H1 (cell line): Measurements from ENCODE around the gene GRK3. TPM values are rescaled to one million over a fixed set of nuclear protein-coding genes. Genes with fewer than 3 reads are reported as not detected.

ENCODE experiments used
- CTCF ChIA-PET: fragments of 300-600 bp; sonication (Branson Sonifier 250); formaldehyde crosslinking; loops from one replicate; lab custom pipeline; 2021; ENCODE audit not compliant: partially characterized antibody; lab: Charles Lee
- POLR2A ChIA-PET: fragments of 300-600 bp; sonication (Branson Sonifier 250); formaldehyde crosslinking; loops from one replicate; lab custom pipeline; 2021; ENCODE audit warnings: inconsistent platforms; ENCODE audit not compliant: partially characterized antibody; lab: Charles Lee
- DNase-seq, 2 experiments: peaks; one replicate each; pipeline versions ENCODE4 v3.0.0 to v3.0.0-alpha.2; 2010 to 2022; ENCODE audit warnings: low spot score in 2 of 2, low read depth in 1 of 2, mixed read lengths in 1 of 2
- FAIRE-seq: peaks from 2 replicates; lab custom pipeline; 2011; peaks lifted over from hg19 to GRCh38; lab: Jason Lieb, UNC
- H2AFZ ChIP-seq: 2 replicates; pipeline ENCODE4 v1.8.1; 2012; ENCODE audit warnings: low read length, inconsistent platforms
- H2AK5ac ChIP-seq: 2 replicates; pipeline ENCODE4 v1.6.1; 2013; ENCODE audit warnings: low read depth, low read length
- H2BK120ac ChIP-seq: replicated peaks from 2 replicates; pipeline ENCODE3; 2013; ENCODE audit warnings: low read depth, low read length, inconsistent platforms
- H2BK12ac ChIP-seq: 2 replicates; pipeline ENCODE4 v1.6.1; 2013; ENCODE audit warnings: low read depth, low read length
- H2BK15ac ChIP-seq: 2 replicates; pipeline ENCODE4 v1.6.1; 2013; ENCODE audit warnings: low read length
- H2BK20ac ChIP-seq: 2 replicates; pipeline ENCODE4 v1.6.1; 2013; ENCODE audit warnings: low read length
- H2BK5ac ChIP-seq: 2 replicates; pipeline ENCODE4 v1.6.1; 2013; ENCODE audit warnings: low read depth, low read length
- H3K14ac ChIP-seq: 2 replicates; pipeline ENCODE4 v1.6.1; 2013; ENCODE audit warnings: inconsistent platforms; ENCODE audit not compliant: insufficient read length
- H3K18ac ChIP-seq: 2 replicates; pipeline ENCODE4 v1.6.1; 2013; ENCODE audit warnings: low read length; ENCODE audit errors: extremely low read depth
- H3K23ac ChIP-seq: 2 replicates; pipeline ENCODE4 v1.6.1; 2013; ENCODE audit warnings: inconsistent platforms; ENCODE audit not compliant: insufficient read length
- H3K23me2 ChIP-seq: 2 replicates; pipeline ENCODE4 v1.6.1; 2013; ENCODE audit warnings: low read depth, low read length
- H3K27ac ChIP-seq: 2 replicates; pipeline ENCODE4 v1.6.1; 2011; ENCODE audit warnings: low read depth, low read length, inconsistent platforms
- H3K27me3 ChIP-seq, 4 experiments: replicated peaks in 1 of 4; 1 replicate in 1 of 4; 2 replicates in 3 of 4; pipeline versions ENCODE4 v1.6.1 to v1.8.1; 2011 to 2013; ENCODE audit warnings: low read length in 3 of 4, mild to moderate bottlenecking in 3 of 4, inconsistent platforms in 2 of 4, mixed read lengths in 2 of 4, moderate library complexity in 1 of 4; ENCODE audit not compliant: control insufficient read depth in 3 of 4, insufficient read depth in 3 of 4; ENCODE audit errors: extremely low read depth in 1 of 4
- H3K36me3 ChIP-seq, 4 experiments: 2 replicates each; pipeline versions ENCODE4 v1.6.1 to v1.8.1; 2011 to 2013; ENCODE audit warnings: mild to moderate bottlenecking in 4 of 4, low read length in 3 of 4, moderate library complexity in 2 of 4, control low read depth in 1 of 4, inconsistent platforms in 1 of 4; ENCODE audit not compliant: insufficient read depth in 4 of 4, control insufficient read depth in 2 of 4
- H3K4ac ChIP-seq: replicated peaks from 2 replicates; pipeline ENCODE3; 2013; ENCODE audit warnings: low read length, low read depth, mixed read lengths, inconsistent platforms; ENCODE audit not compliant: insufficient read length
- H3K4me1 ChIP-seq, 4 experiments: replicated peaks in 1 of 4; 1 replicate in 1 of 4; 2 replicates in 3 of 4; pipeline versions ENCODE4 v1.6.1 to v1.8.1; 2011 to 2013; ENCODE audit warnings: low read length in 3 of 4, inconsistent platforms in 2 of 4, mixed read lengths in 1 of 4; ENCODE audit not compliant: insufficient read depth in 4 of 4, control insufficient read depth in 3 of 4
- H3K4me2 ChIP-seq, 2 experiments: 2 replicates each; pipeline versions ENCODE4 v1.6.1 to v1.8.1; 2011 to 2013; ENCODE audit warnings: low read depth in 2 of 2, low read length in 2 of 2, control low read depth in 1 of 2, inconsistent platforms in 1 of 2, mild to moderate bottlenecking in 1 of 2; ENCODE audit not compliant: insufficient read depth in 1 of 2
- H3K4me3 ChIP-seq, 4 experiments: fragments of 200-600, 300-600 bp in 1 of 4; sonication (generic), shearing (Covaris generic), sonication (Bioruptor Twin) in 1 of 4; 2 replicates each; pipeline versions ENCODE4 v1.5.1 to v1.8.1; 2011 to 2016; ENCODE audit warnings: low read length in 4 of 4, low read depth in 3 of 4, control low read depth in 2 of 4, inconsistent platforms in 2 of 4, mild to moderate bottlenecking in 2 of 4, mixed read lengths in 1 of 4, moderate library complexity in 1 of 4; ENCODE audit not compliant: insufficient read depth in 2 of 4; ENCODE audit errors: extremely low read depth in 1 of 4
- H3K56ac ChIP-seq: replicated peaks from 2 replicates; pipeline ENCODE3; 2013; ENCODE audit warnings: low read depth, mild to moderate bottlenecking, mixed read lengths, low read length, inconsistent platforms; ENCODE audit not compliant: insufficient read length
- H3K79me1 ChIP-seq: 2 replicates; pipeline ENCODE4 v1.6.1; 2013; ENCODE audit warnings: low read depth, low read length, control low read depth
- H3K79me2 ChIP-seq, 2 experiments: 2 replicates each; pipeline versions ENCODE4 v1.6.1 to v1.8.1; 2012 to 2013; ENCODE audit warnings: low read length in 2 of 2, mild to moderate bottlenecking in 2 of 2, inconsistent platforms in 1 of 2; ENCODE audit not compliant: insufficient read depth in 2 of 2, control insufficient read depth in 1 of 2
- H3K9ac ChIP-seq, 4 experiments: replicated peaks in 1 of 4; 1 replicate in 1 of 4; 2 replicates in 3 of 4; pipeline versions ENCODE4 v1.6.1 to v1.8.1; 2011 to 2013; ENCODE audit warnings: low read depth in 3 of 4, low read length in 3 of 4, control low read depth in 2 of 4, mild to moderate bottlenecking in 2 of 4, moderate library complexity in 2 of 4, inconsistent platforms in 1 of 4; ENCODE audit errors: extremely low read depth in 1 of 4
- H3K9me3 ChIP-seq, 2 experiments: 2 replicates each; pipeline versions ENCODE4 v1.6.1 to v1.8.1; 2012 to 2013; ENCODE audit warnings: mild to moderate bottlenecking in 2 of 2, moderate library complexity in 2 of 2, control low read depth in 1 of 2, inconsistent platforms in 1 of 2, low read depth in 1 of 2, low read length in 1 of 2, mixed read lengths in 1 of 2; ENCODE audit not compliant: insufficient read depth in 2 of 2
- H4K20me1 ChIP-seq, 2 experiments: replicated peaks in 1 of 2; 2 replicates each; pipeline versions ENCODE3 to v1.8.1; 2011 to 2013; ENCODE audit warnings: inconsistent platforms in 2 of 2, low read length in 2 of 2, mild to moderate bottlenecking in 1 of 2; ENCODE audit not compliant: insufficient read depth in 2 of 2, control insufficient read depth in 1 of 2
- H4K5ac ChIP-seq: 2 replicates; pipeline ENCODE4 v1.6.1; 2013; ENCODE audit warnings: low read length, low read depth, mixed read lengths, inconsistent platforms; ENCODE audit not compliant: insufficient read length
- H4K8ac ChIP-seq: 2 replicates; pipeline ENCODE4 v1.8.0; 2013; ENCODE audit warnings: mild to moderate bottlenecking, moderate library complexity, low read length, inconsistent platforms; ENCODE audit not compliant: insufficient read depth; ENCODE audit errors: extremely low read depth
- H4K91ac ChIP-seq: replicated peaks from 2 replicates; pipeline ENCODE3; 2013; ENCODE audit warnings: low read length, mixed read lengths, inconsistent platforms; ENCODE audit not compliant: insufficient read length
- JUN ChIP-seq: IDR thresholded peaks from 2 replicates; pipeline ENCODE4 v1.6.1; 2011; ENCODE audit warnings: low read depth, mild to moderate bottlenecking, improper control_type of control experiment, low read length
- RXRA ChIP-seq: IDR thresholded peaks from 2 replicates; pipeline ENCODE4 v1.6.1; 2011; ENCODE audit warnings: low read depth, mild to moderate bottlenecking, low read length, moderate library complexity; ENCODE audit not compliant: insufficient read depth
- SIRT6 ChIP-seq: IDR thresholded peaks from one replicate; pipeline ENCODE4 v1.7.1; 2012; ENCODE audit warnings: low read length, inconsistent platforms
- SP1 ChIP-seq: IDR thresholded peaks from 2 replicates; pipeline ENCODE4 v1.6.1; 2011; ENCODE audit warnings: low read depth, low read length
- SP2 ChIP-seq: IDR thresholded peaks from 2 replicates; pipeline ENCODE4 v1.6.1; 2012; ENCODE audit warnings: mild to moderate bottlenecking, low read length, inconsistent platforms
- SP4 ChIP-seq: IDR thresholded peaks from 2 replicates; pipeline ENCODE4 v1.6.1; 2012; ENCODE audit warnings: low read length, inconsistent platforms
- YY1 ChIP-seq: IDR thresholded peaks from 2 replicates; pipeline ENCODE4 v1.6.1; 2011; ENCODE audit warnings: low read depth, mild to moderate bottlenecking, low read length
- WGBS, 2 experiments: shearing (Covaris generic) in 1 of 2; methylation state at CpG; one replicate each; pipeline versions ENCODE4 v1.1.6 to v1.1.7; 2013 to 2015; ENCODE audit warnings: low lambda C conversion rate in 2 of 2, mixed read lengths in 2 of 2, inconsistent platforms in 1 of 2, low coverage in 1 of 2, missing lambda C conversion rate in 1 of 2; ENCODE audit not compliant: insufficient replicate concordance in 2 of 2, insufficient coverage in 1 of 2, insufficient read length in 1 of 2; ENCODE audit errors: extremely low coverage in 1 of 2, missing lambda C conversion rate in 1 of 2; 5-methylcytosine and 5-hydroxymethylcytosine counted together
- polyA plus RNA-seq, 7 experiments: library from polyadenylated mRNA; depleted of rRNA in 3 of 7; stranded (reverse) in 5 of 7; unstranded in 2 of 7; fragments of >200 nt in 5 of 7; fragments of 200-250 nt in 2 of 7; gene quantifications; 1 replicate in 5 of 7; 2 replicates in 1 of 7; 4 replicates in 1 of 7; pipeline versions ENCODE4 v1.2.1 to v1.2.3, GENCODE V29; 2011 to 2013; ENCODE audit warnings: missing spikeins in 2 of 7, mixed read lengths in 2 of 7
- total RNA-seq: library from RNA; stranded (reverse); fragmentation: NEBNext Ultra II Directional; extraction: Animal tissue kit (Norgen Biotek cat#: 25700); gene quantifications from 2 replicates; pipeline ENCODE4 v1.2.1, GENCODE V29; 2021

The GRK3 gene
- total and polyA plus RNA-seq, 2 of the 8 experiments (the other 6 are each of a cell fraction or from before 2014, with no cell fraction given), result 7.5 to 35.3 TPM

- DNase-seq (no peak), FAIRE-seq (no peak)
- H3K18ac ChIP-seq, result no peak overlapping the region
- CTCF ChIA-PET, result interaction anchor here (0.6 to 1.4 kb wide), 7 partner anchors 22 to 239 kb away, joined by 3 read pairs; no protein-coding TSS in a partner anchor
- no peaks in the 10 kb centered on the region for H3K9me3 ChIP-seq
- no peak overlapping the region for H4K91ac ChIP-seq
- POLR2A ChIA-PET, result no interaction called here
- whole genome bisulfite sequencing, 2 experiments, result 90% methylated on average over 13 of the region's 13 CpGs; no CpG with 5 or more reads in 1 of the 2 experiments
- H2BK12ac ChIP-seq, result no peak overlapping the region
- TF ChIP-seq SP1 (no peak), SIRT6 (no peak), JUN (no peak), SP4 (no peak), YY1 (no peak), RXRA (no peak), SP2 (no peak)
- H3K79me1 ChIP-seq, result no peaks in the 10 kb centered on the region
- no peak overlapping the region for H4K5ac ChIP-seq
- H3K4ac ChIP-seq, result no peak overlapping the region
- H4K20me1 ChIP-seq, result peaks cover 0 to 1% of the 10 kb centered on the region in 2 experiments
- H3K79me2 ChIP-seq, result no peaks in the 10 kb centered on the region
- H3K56ac ChIP-seq, result no peak overlapping the region
- no peaks in the 10 kb centered on the region for H3K4me1 ChIP-seq
- H3K27me3 ChIP-seq, result no peaks in the 10 kb centered on the region
- H3K4me3 ChIP-seq, result no peak overlapping the region
- no peak overlapping the region for H2BK120ac ChIP-seq
- no peak overlapping the region for H3K9ac ChIP-seq
- H2BK20ac ChIP-seq, result no peak overlapping the region
- H3K27ac ChIP-seq, result no peak overlapping the region; the same call in 1 of the 2 replicates
- H3K14ac ChIP-seq, result no peak overlapping the region
- no peaks in the 10 kb centered on the region; the same call in 1 of the 2 replicates for H3K23me2 ChIP-seq
- no peak overlapping the region for H2BK15ac ChIP-seq
- H2AK5ac ChIP-seq, result no peak overlapping the region
- H2BK5ac ChIP-seq, result no peak overlapping the region
- no peak overlapping the region for H3K23ac ChIP-seq
- 0 out of 8 replicates have a peak, but pooled peaks cover 0 to 2% (median 0%) of the 10 kb centered on the region in 4 experiments for H3K36me3 ChIP-seq
- no peak overlapping the region for H2AFZ ChIP-seq
- no peak overlapping the region for H4K8ac ChIP-seq
- H3K4me2 ChIP-seq, result no peak overlapping the region
Observed at GRCh38 chr22:25701056-25701780, 136.7 kb downstream of the GRK3 start.
